Esophagus muscularis mucosa (tissue), 4 donors: ENCODE results near the gene DESI2. TPM values are rescaled to one million over a fixed set of nuclear protein-coding genes. Genes with fewer than 3 reads are reported as not detected.

Source experiments
- DNase-seq: peaks from one replicate; pipeline ENCODE4 v3.0.0-alpha.2; 2017; ENCODE audit errors: extremely low spot score
- H3K27ac ChIP-seq, 4 donors: fragments of 200-600 bp; sonication (generic); replicated peaks in 1 of 4; 1 replicate in 3 of 4; 2 replicates in 1 of 4; pipeline ENCODE4 v1.5.1; 2016 to 2019; ENCODE audit warnings: mild to moderate bottlenecking in 1 of 4
- H3K27me3 ChIP-seq, 4 donors: fragments of 200-600 bp; sonication (generic); one replicate each; pipeline versions ENCODE4 v1.5.1 to v1.6.0; 2016 to 2019
- H3K36me3 ChIP-seq, 4 donors: fragments of 200-600 bp; sonication (generic); one replicate each; pipeline ENCODE4 v1.5.1; 2016 to 2019
- H3K4me1 ChIP-seq, 4 donors: fragments of 200-600 bp; sonication (generic); one replicate each; pipeline ENCODE4 v1.5.1; 2016 to 2019
- H3K4me3 ChIP-seq, 4 donors: fragments of 200-600 bp; sonication (generic); 1 replicate in 2 of 4; 2 replicates in 2 of 4; pipeline ENCODE4 v1.5.1; 2016 to 2019; ENCODE audit warnings: mild to moderate bottlenecking in 4 of 4, moderate library complexity in 1 of 4
- H3K9me3 ChIP-seq, 4 donors: fragments of 200-600 bp; sonication (generic); 1 replicate in 3 of 4; 2 replicates in 1 of 4; pipeline ENCODE4 v1.5.1; 2016 to 2019
- EP300 ChIP-seq: sonication (generic); formaldehyde crosslinking; IDR thresholded peaks from one replicate; pipeline ENCODE4 v1.6.1; 2017; ENCODE audit warnings: antibody characterized with exemption
- POLR2A ChIP-seq: fragments of 450-650 bp; IDR thresholded peaks from one replicate; pipeline ENCODE4 v1.6.1; 2017; ENCODE audit warnings: antibody characterized with exemption, moderate library complexity, mild to moderate bottlenecking, low read depth
- POLR2AphosphoS5 ChIP-seq, 2 donors: sonication (generic); formaldehyde crosslinking; IDR thresholded peaks; one replicate each; pipeline ENCODE4 v1.6.1; 2017; ENCODE audit warnings: antibody characterized with exemption in 2 of 2
- WGBS: methylation state at CpG from one replicate; pipeline ENCODE4 v1.1.5; 2018; 5-methylcytosine and 5-hydroxymethylcytosine counted together
- intact Hi-C: fragments of 100-400 bp; cut with DNase I; formaldehyde crosslinking; loops from one replicate; pipeline ENCODE4 v1.15.1; 2023
- total RNA-seq, 4 donors: library from RNA; depleted of rRNA; stranded (reverse); fragments of >200 nt; gene quantifications; one replicate each; pipeline versions ENCODE4 v1.1.0 to v1.2.1, GENCODE V29; 2016
- TF ChIP-seq, protein P1 (sequence below), 3 experiments: fragments of 200-600 bp in 2 of 3; fragments of 450-650 bp in 1 of 3; sonication (generic) in 2 of 3; IDR thresholded peaks; one replicate each; pipeline ENCODE4 v1.5.1; 2017 to 2019; ENCODE audit warnings: antibody characterized with exemption in 3 of 3, mild to moderate bottlenecking in 2 of 3, moderate library complexity in 1 of 3

DESI2 gene
- total RNA-seq, 4 donors from 2014 or later: 30.3 to 59.6 (median 31.4) TPM

DNA sequence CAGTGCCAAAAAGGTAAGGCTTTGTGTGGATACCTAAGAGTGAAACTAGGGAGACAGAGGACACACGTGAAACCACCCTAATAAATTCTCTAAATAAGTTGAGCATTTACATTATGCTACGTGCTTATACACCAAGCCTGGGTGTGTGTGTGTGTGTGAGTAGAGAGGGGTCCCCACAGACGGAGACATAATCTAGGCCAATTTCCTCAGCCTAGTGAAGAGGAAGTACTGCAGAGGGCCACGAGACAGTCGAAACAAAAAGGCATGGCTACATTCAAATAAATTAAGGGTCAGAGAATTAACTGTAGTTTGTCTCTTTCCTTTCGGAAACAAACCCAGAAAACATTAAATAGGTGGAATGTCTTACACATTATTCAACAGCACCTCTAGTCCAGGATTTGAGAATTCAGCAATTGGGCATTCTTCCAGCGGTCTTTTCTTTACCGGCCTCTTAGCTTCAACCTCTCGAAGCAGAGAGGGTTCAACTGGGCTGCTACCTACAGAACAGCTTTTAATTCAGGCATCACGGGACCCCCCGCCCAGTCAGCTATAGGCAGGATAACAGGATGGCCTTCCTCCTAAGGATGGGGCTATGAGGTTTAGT lies 75.0 kb downstream of the DESI2 start:
- WGBS: 81% methylated on average over 11 of the region's 11 CpGs
- peaks cover 0 to 20% (median 12%) of the 10 kb centered on the region in 4 donors for H3K4me1 ChIP-seq
- TF ChIP-seq, protein P1, sequence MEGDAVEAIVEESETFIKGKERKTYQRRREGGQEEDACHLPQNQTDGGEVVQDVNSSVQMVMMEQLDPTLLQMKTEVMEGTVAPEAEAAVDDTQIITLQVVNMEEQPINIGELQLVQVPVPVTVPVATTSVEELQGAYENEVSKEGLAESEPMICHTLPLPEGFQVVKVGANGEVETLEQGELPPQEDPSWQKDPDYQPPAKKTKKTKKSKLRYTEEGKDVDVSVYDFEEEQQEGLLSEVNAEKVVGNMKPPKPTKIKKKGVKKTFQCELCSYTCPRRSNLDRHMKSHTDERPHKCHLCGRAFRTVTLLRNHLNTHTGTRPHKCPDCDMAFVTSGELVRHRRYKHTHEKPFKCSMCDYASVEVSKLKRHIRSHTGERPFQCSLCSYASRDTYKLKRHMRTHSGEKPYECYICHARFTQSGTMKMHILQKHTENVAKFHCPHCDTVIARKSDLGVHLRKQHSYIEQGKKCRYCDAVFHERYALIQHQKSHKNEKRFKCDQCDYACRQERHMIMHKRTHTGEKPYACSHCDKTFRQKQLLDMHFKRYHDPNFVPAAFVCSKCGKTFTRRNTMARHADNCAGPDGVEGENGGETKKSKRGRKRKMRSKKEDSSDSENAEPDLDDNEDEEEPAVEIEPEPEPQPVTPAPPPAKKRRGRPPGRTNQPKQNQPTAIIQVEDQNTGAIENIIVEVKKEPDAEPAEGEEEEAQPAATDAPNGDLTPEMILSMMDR (IDR thresholded peaks at IDR 0.05): no peak
- TF ChIP-seq POLR2AphosphoS5 (IDR thresholded peaks at IDR 0.05): no peak
- no peak for TF ChIP-seq POLR2A
- no peak for TF ChIP-seq EP300
- DNase-seq: no peak
- H3K4me3 ChIP-seq: no peak overlapping the region
- no peaks in the 10 kb centered on the region for H3K27me3 ChIP-seq
- intact Hi-C loops: no loop called here
- no peak overlapping the region for H3K27ac ChIP-seq
- no peaks in the 10 kb centered on the region for H3K36me3 ChIP-seq
- H3K9me3 ChIP-seq: no peaks in the 10 kb centered on the region

DNA sequence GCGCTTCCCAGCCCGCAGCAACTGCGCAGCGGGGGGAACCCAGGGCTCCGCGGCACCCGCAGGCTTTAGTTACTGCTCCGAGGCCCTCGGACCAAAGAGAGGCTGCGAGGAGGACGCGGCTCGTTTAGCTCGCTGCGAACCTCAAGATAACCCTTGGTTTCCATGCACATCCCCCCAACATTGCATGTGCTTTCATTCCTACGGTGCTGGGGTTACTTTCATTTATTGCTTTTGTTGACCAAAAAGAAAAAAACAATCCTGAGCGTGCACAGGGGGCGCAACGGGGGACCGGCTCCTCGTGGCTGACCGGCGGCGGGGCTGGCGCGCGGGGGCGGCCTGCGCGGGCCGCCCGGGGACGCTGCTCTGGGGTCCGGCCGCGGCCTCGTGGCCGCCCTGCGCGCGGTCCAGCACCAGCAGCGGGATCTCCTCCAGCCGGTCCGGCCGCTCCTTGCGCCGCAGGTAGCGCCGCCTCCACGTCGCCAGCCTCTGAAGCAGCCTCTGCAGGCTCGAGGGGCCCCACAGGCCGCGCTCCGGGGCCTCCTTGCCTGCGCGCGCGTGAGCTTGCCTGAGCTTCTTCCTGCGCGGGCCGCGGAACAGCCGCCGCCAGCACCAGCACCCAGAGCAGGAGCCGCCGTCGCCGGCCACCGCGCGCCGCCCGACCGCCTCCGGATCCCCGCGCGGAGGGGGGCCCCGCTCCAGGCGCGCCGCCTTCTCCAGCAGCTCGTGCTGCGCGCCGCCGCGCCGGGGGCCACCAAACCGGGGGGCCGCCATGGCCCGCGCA lies 77.4 kb downstream of the DESI2 start:
- WGBS: 0% methylated on average over 27 of the region's 94 CpGs
- DNase-seq: no peak
- TF ChIP-seq EP300 (no peak), POLR2A (no peak), POLR2AphosphoS5 (IDR thresholded peaks at IDR 0.05) (no peak)
- TF ChIP-seq, protein P1 (IDR thresholded peaks at IDR 0.05): no peak
- H3K9me3 ChIP-seq: no peaks in the 10 kb centered on the region
- H3K27me3 ChIP-seq: no peaks in the 10 kb centered on the region
- peak overlapping the region; percentile 62 to 76 (median 63) for H3K4me3 ChIP-seq
- intact Hi-C loops: no loop called here
- peaks cover 0 to 20% (median 12%) of the 10 kb centered on the region in 4 donors for H3K4me1 ChIP-seq
- no peaks in the 10 kb centered on the region for H3K36me3 ChIP-seq
- H3K27ac ChIP-seq: peak overlapping the region in 2 of 4 donors; percentile 55 to 62

DNA sequence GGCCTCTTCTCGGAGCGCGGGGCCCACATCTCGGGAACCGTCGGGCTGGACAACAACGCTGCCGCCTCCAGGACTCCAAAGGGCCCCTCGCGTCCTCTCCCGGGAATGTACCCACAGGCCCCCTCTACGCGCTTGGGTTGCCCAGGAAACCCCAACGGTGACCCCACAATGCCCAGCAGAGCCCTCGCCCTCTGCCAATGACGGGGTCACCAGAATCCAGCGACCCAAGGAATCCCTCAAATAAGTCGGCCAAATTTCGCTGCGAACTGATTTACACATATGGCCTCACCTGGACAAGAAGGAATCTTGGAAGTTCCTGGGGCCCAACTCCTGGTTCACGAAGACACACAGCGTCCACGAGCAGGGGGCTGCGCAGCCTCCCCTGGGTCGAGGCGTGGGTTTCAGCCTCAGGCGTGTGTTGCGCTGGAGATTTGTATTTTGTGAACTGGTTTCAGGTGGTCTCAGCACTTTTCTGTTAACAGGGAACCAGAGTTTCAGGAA lies 78.1 kb downstream of the DESI2 start:
- H3K36me3 ChIP-seq: no peaks in the 10 kb centered on the region

DNA sequence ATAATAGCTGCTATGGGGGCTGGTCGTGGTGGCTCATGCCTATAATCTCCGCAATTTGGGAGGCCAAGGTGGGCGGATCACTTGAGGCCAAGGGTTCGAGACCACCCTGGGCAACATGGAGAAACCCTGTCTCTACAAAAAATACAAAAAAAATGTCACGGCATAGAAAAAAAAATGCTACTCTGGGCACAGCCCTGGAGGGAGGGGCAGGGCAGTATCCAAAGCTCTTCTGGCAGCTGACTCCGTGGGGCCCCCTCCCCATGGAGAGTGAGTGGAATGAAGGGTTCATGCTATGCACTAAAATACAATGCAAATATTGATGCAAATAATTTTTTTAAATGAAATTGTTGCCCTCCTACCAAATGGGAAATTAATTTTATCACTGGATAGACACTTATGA lies 78.7 kb downstream of the DESI2 start:
- no peaks in the 10 kb centered on the region for H3K27me3 ChIP-seq
- H3K27ac ChIP-seq: no peak overlapping the region
- intact Hi-C loops: no loop called here
- WGBS: 96% methylated on average over 6 of the region's 6 CpGs
- H3K9me3 ChIP-seq: no peaks in the 10 kb centered on the region
- H3K4me3 ChIP-seq: no peak overlapping the region
- no peak for TF ChIP-seq POLR2A
- TF ChIP-seq, protein P1 (IDR thresholded peaks at IDR 0.05): no peak
- TF ChIP-seq EP300: no peak
- TF ChIP-seq POLR2AphosphoS5 (IDR thresholded peaks at IDR 0.05): no peak
- peaks cover 0 to 20% (median 12%) of the 10 kb centered on the region in 4 donors for H3K4me1 ChIP-seq
- DNase-seq: no peak
- no peaks in the 10 kb centered on the region for H3K36me3 ChIP-seq

More for the DNA sequence above, 78.1 kb downstream of the DESI2 start:
- Histone ChIP-seq H3K4me3 (peak overlapping the region; percentile 62 to 76 (median 63)), H3K27me3 (no peaks in the 10 kb centered on the region), H3K4me1 (peaks cover 0 to 20% (median 12%) of the 10 kb centered on the region in 4 donors), H3K27ac (peak overlapping the region in 2 of 4 donors; percentile 55 to 62), H3K9me3 (no peaks in the 10 kb centered on the region)
- no peak for DNase-seq
- intact Hi-C loops: no loop called here
- 96% methylated on average over 11 of the region's 28 CpGs for WGBS
- TF ChIP-seq EP300: no peak
- no peak for TF ChIP-seq POLR2AphosphoS5 (IDR thresholded peaks at IDR 0.05)
- no peak for TF ChIP-seq POLR2A
- TF ChIP-seq, protein P1 (IDR thresholded peaks at IDR 0.05): no peak
